ENCODE results near the gene HACE1. TPM values are rescaled to one million over a fixed set of nuclear protein-coding genes. Genes with fewer than 3 reads are reported as not detected.
A peak's percentile ranks its signal among the peaks of the same experiment; 100 is the strongest.

HACE1 gene
- total RNA-seq, 2 experiments from 2014 or later, result 21.6 to 22.4 TPM

DNA sequence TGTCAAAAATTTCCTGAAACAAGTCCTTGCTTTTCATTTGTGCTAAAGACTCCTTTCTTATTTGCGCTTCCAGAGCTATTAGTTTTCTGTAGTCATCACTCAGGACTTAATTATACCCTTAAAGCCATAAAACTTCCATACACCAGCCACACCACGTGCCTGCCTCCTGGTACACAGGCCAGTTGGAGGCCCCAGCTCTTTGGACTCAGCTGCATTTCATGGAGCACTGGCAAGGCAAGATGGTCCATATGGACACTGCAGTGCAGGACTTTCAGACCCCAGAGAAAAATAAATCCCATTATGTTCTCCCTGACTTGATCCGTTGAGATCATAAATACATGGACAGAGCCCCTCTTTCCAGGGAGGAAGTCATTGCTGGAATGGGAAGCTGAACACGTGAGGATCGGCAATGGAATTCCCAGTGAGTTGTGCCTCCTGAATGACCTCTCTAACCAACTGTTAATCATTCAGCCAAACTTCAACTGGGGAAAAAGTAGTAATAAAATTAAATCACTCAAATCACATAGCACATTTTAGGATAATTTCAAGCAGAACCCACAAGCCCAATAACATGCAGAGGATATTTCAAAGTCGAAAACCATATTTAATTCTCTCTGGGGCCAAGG, 173.1 kb downstream of the HACE1 start:
- no peaks in the 10 kb centered on the region for H3K9me3 Mint-ChIP-seq

DNA sequence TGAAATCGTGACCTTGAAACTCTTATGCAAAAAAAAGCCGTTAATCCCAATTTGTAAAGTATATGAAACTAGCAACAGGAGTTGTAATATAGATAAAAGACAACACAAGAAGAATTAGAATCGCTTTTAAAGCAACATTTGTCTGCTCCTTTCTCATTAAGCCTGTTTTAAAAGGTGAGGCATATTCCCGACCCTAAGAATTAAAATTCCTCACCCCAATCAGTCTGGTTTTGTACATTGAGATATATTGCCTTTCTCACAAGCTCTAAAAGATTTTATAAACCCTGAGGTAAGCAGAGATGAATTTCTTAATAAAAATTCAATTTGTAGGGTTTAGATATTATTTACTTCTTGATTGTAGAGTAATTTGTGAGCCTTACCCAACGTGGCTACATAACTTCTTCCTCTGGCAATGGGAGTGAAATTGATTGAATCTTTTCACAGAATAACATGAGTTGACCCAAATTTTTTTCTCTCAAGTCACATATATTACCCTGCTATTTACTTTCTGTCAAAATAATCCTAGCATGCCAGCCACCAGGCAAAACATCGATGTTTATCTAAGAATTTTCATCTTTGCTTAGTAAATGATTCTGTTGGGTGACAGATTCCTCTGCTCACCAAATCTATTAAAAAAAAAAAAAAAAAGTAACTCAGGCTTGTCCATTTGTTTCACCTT, 173.7 kb downstream of the HACE1 start:
- Mint-ChIP-seq H3K27me3 (no peaks in the 10 kb centered on the region), H3K36me3 (ENCODE audit: low read depth) (no peaks in the 10 kb centered on the region), H3K9me3 (no peaks in the 10 kb centered on the region), H3K4me3 (no peak overlapping the region), H3K27ac (no peak overlapping the region), H3K4me1 (peaks cover 19% of the 10 kb centered on the region)
- POLR2A ChIA-PET, result interaction anchor here (1.3 kb wide), 1 partner anchor 104 kb away, joined by 3 read pairs; no protein-coding TSS in a partner anchor
- no peak for DNase-seq
- CTCF ChIA-PET, result interaction anchor here (1.3 to 4.8 kb wide), 2 partner anchors 15 to 83 kb away, joined by 3 to 66 read pairs; no protein-coding TSS in a partner anchor

More for the DNA sequence above, 173.1 kb downstream of the HACE1 start:
- no peak for DNase-seq
- ChIA-PET POLR2A (interaction anchor here (0.8 kb wide), 1 partner anchor 18 kb away, joined by 3 read pairs; no protein-coding TSS in a partner anchor), CTCF (no interaction called here)
- no peaks in the 10 kb centered on the region for H3K27me3 Mint-ChIP-seq
- H3K4me3 Mint-ChIP-seq, result no peak overlapping the region
- H3K27ac Mint-ChIP-seq, result no peak overlapping the region
- H3K36me3 Mint-ChIP-seq (ENCODE audit: low read depth), result no peaks in the 10 kb centered on the region
- peaks cover 19% of the 10 kb centered on the region for H3K4me1 Mint-ChIP-seq

DNA sequence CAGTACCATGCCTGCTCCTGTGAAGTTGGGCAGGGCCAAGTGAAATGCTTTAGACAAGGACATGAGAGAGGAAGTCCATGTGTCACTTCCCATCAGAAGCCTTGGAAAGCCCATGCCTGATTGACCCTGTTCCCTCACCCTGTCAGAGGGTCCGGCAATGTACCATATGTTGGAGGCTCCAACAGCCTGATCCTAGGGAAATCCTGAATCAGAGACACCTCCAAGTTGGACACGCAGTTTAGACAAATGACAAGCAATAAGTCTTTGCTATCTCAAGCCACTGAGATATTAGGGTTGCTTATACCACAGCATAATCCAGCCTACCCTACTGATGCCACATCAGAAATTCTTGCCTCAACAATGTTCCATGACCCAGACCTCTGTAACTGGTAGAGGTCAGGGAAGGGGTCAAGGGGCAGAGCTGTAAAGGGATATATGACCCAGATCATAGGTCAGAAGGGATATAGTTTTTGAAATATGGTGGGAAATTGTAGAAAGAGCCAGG, 174.8 kb downstream of the HACE1 start:
- H3K9me3 Mint-ChIP-seq, result no peaks in the 10 kb centered on the region
- no peak overlapping the region for H3K4me3 Mint-ChIP-seq
- H3K36me3 Mint-ChIP-seq (ENCODE audit: low read depth), result no peaks in the 10 kb centered on the region
- peaks cover 19% of the 10 kb centered on the region for H3K4me1 Mint-ChIP-seq
- H3K27me3 Mint-ChIP-seq, result no peaks in the 10 kb centered on the region
- DNase-seq, result no peak
- no peak overlapping the region for H3K27ac Mint-ChIP-seq
- ChIA-PET CTCF (interaction anchor here (1.2 to 4.8 kb wide), 5 partner anchors 14 to 106 kb away, joined by 3 to 66 read pairs (median 15); no protein-coding TSS in a partner anchor), POLR2A (interaction anchor here (1.3 kb wide), 1 partner anchor 105 kb away, joined by 3 read pairs; no protein-coding TSS in a partner anchor)

DNA sequence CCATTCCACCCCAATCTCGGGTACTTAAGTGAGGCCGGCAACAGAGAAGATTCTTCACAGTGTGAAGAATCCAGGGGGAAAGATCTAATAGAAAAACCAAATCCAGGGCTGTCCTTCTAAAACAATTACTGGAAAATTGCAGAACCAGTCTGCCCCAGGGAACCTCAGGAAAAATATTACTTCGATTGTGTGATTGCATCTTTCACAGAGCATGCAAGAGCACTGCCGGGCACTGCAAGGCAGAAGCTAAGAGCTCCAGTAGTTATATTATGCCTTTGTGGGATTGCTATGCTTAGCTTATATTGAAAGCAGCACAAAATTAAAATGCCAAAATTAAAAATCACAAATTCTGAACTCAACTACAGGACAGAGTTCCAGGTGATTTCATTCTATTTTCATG, 175.9 kb downstream of the HACE1 start:
- peaks cover 19% of the 10 kb centered on the region for H3K4me1 Mint-ChIP-seq
- no peaks in the 10 kb centered on the region for H3K36me3 Mint-ChIP-seq (ENCODE audit: low read depth)
- H3K27me3 Mint-ChIP-seq, result no peaks in the 10 kb centered on the region
- no peak overlapping the region for H3K27ac Mint-ChIP-seq
- no peaks in the 10 kb centered on the region for H3K9me3 Mint-ChIP-seq
- H3K4me3 Mint-ChIP-seq, result no peak overlapping the region
- ChIA-PET POLR2A (interaction anchor here (1.0 kb wide), 1 partner anchor 87 kb away, joined by 3 read pairs; no protein-coding TSS in a partner anchor), CTCF (interaction anchor here (1.2 to 4.8 kb wide), 10 partner anchors 9 to 394 kb away, joined by 3 to 66 read pairs (median 6); no protein-coding TSS in a partner anchor)
- no peak for DNase-seq

DNA sequence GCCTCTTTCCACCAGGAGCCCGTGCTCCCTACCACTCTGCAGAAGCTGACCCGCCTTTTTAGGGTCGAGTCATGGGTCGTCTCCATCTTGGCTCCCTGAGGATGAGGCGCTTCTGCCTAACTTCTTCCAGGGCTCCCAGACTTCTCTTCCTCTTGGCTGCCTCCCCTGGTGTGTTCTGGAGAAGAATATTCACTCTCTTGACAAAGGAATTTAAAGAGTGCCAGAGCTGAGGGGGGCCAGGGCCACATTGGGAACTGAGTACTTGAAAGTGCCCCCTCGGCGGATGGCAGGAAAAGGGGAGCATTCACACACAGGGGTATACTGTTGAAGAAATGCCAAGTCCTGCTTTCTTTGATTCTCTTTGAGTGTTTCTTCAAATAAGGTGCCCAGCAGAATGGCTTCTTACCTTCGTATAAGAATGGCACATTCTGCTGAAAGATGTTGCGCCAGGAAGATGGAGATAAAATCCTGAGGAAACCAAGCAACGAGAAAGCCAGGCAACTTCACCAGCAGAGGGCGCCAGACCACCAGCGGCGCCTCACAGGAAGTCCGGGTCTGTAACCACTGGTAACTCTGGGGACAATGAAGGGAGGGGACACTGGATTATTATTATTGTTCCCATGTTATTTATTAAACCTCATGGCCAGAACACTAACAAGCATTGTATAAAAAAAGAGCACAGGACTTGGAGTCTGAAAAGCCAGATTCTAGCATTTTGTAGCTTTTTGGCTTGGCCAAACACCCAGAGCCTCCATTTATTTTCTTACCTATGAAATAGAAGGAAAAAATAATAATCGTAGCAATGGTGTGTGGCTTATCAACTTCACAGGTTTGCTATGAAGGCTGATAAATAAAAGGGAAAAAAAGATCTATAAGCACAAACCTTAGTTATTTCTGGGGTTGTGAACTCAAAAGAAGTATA, 176.7 kb downstream of the HACE1 start:
- Mint-ChIP-seq H3K4me1 (peaks cover 15% of the 10 kb centered on the region), H3K27me3 (no peaks in the 10 kb centered on the region), H3K27ac (no peak overlapping the region), H3K36me3 (ENCODE audit: low read depth) (no peaks in the 10 kb centered on the region), H3K4me3 (no peak overlapping the region), H3K9me3 (no peaks in the 10 kb centered on the region)
- ChIA-PET CTCF (interaction anchor here (0.6 to 4.8 kb wide), 12 partner anchors 9 to 395 kb away, joined by 3 to 66 read pairs (median 6); no protein-coding TSS in a partner anchor), POLR2A (interaction anchor here (1.0 kb wide), 1 partner anchor 88 kb away, joined by 3 read pairs; no protein-coding TSS in a partner anchor)
- peak; percentile 76 for DNase-seq

DNA sequence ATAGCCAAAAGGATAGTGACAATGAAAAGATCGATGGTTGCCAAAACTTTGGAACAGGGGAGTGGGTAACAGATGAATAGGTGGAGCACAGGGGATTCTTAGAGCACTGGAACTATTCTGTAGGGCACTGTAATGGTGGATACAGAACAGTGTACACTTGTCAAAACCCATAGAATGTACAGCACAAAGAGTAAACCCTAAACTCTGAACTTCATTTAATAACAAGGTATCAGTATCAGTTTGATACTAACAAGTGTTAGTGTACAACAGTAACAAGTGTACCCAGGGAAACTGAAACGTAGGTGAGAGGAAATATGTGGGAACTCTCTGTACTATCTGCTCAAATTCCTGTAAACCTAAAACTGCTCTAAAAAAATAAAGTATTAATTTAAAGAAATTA, 179.2 kb downstream of the HACE1 start:
- no peak for DNase-seq
- no peaks in the 10 kb centered on the region for H3K27me3 Mint-ChIP-seq
- ChIA-PET CTCF (no interaction called here), POLR2A (no interaction called here)
- no peaks in the 10 kb centered on the region for H3K36me3 Mint-ChIP-seq (ENCODE audit: low read depth)
- peaks cover 4% of the 10 kb centered on the region for H3K9me3 Mint-ChIP-seq
- peaks cover 15% of the 10 kb centered on the region for H3K4me1 Mint-ChIP-seq
- no peak overlapping the region for H3K27ac Mint-ChIP-seq
- H3K4me3 Mint-ChIP-seq, result no peak overlapping the region

DNA sequence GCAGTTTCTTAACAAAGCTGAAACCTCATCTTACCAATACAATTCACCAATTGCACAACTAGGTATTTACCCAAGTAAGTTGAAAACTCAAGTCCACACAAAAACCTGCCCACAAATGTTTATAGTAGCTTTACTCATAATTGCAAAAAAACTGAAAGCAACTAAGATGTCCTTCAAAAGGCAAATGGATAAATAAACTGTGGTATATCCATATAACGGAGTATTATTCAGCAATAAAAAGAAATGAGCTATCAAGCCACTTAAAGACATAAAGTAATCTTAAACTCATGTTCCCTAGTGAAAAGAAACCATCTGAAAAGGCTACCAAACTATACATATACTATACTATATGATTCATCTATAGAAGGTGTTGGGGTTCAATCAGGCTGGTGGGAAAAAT, 179.7 kb downstream of the HACE1 start:
- Mint-ChIP-seq H3K9me3 (peaks cover 4% of the 10 kb centered on the region), H3K27ac (no peak overlapping the region), H3K36me3 (ENCODE audit: low read depth) (peaks cover 3% of the 10 kb centered on the region), H3K4me3 (no peak overlapping the region), H3K4me1 (peaks cover 15% of the 10 kb centered on the region), H3K27me3 (no peaks in the 10 kb centered on the region)
- ChIA-PET CTCF (no interaction called here), POLR2A (no interaction called here)
- no peak for DNase-seq

Other genes starting within 250 kb of the HACE1 start
- gene LIN28B, start 97.2 kb upstream of the HACE1 start, total RNA-seq, result not detected